CD14-positive monocyte (primary cell): ENCODE results near the gene LTF. TPM values are rescaled to one million over a fixed set of nuclear protein-coding genes. Genes with fewer than 3 reads are reported as not detected.

ENCODE experiments used
- DNase-seq, 3 donors: peaks; one replicate each; pipeline ENCODE4 v3.0.0-alpha.2; 2011 to 2022
- H2AFZ ChIP-seq: 2 replicates; pipeline ENCODE4 v1.6.0; 2012; ENCODE audit warnings: mild to moderate bottlenecking, low read depth, low read length, inconsistent platforms; ENCODE audit not compliant: insufficient read depth, poor library complexity, severe bottlenecking
- H3K27ac ChIP-seq, 2 donors: 1 replicate in 1 of 2; 2 replicates in 1 of 2; pipeline ENCODE4 v1.5.1; 2012 to 2013; ENCODE audit warnings: low read length in 2 of 2, control low read depth in 1 of 2, inconsistent platforms in 1 of 2, low read depth in 1 of 2, mild to moderate bottlenecking in 1 of 2
- H3K27me3 ChIP-seq, 2 donors: one replicate each; pipeline versions ENCODE4 v1.6.0 to v1.6.1; 2011 to 2013; ENCODE audit warnings: low read length in 2 of 2; ENCODE audit not compliant: control insufficient read depth in 2 of 2, insufficient read depth in 2 of 2
- H3K36me3 ChIP-seq, 2 donors: replicated peaks in 1 of 2; 1 replicate in 1 of 2; 2 replicates in 1 of 2; pipeline versions ENCODE4 v1.5.1 to v1.6.1; 2012 to 2013; ENCODE audit warnings: low read length in 2 of 2, control low read depth in 1 of 2, inconsistent platforms in 1 of 2, mild to moderate bottlenecking in 1 of 2; ENCODE audit not compliant: insufficient read depth in 2 of 2, control insufficient read depth in 1 of 2
- H3K4me1 ChIP-seq, 2 donors: 1 replicate in 1 of 2; 2 replicates in 1 of 2; pipeline versions ENCODE4 v1.5.1 to v1.6.1; 2012 to 2013; ENCODE audit warnings: low read length in 2 of 2, control low read depth in 1 of 2, inconsistent platforms in 1 of 2, mild to moderate bottlenecking in 1 of 2, moderate library complexity in 1 of 2; ENCODE audit not compliant: insufficient read depth in 2 of 2, control insufficient read depth in 1 of 2
- H3K4me2 ChIP-seq: replicated peaks from 2 replicates; pipeline ENCODE3; 2012; ENCODE audit warnings: low read length, moderate library complexity, mild to moderate bottlenecking; ENCODE audit not compliant: poor library complexity, severe bottlenecking; ENCODE audit errors: extremely low read depth
- H3K4me3 ChIP-seq, 3 experiments: fragments of 200-600 bp in 1 of 3; sonication (generic) in 1 of 3; replicated peaks in 1 of 3; 1 replicate in 2 of 3; 2 replicates in 1 of 3; pipeline ENCODE4 v1.5.1; 2011 to 2013; ENCODE audit warnings: low read length in 3 of 3, mild to moderate bottlenecking in 3 of 3, control low read depth in 2 of 3, low read depth in 2 of 3, inconsistent platforms in 1 of 3, moderate library complexity in 1 of 3
- H3K79me2 ChIP-seq: 2 replicates; pipeline ENCODE4 v1.6.0; 2012; ENCODE audit warnings: mild to moderate bottlenecking, control low read depth, inconsistent platforms, low read length, moderate library complexity; ENCODE audit not compliant: insufficient read depth
- H3K9ac ChIP-seq: 2 replicates; pipeline ENCODE4 v1.6.0; 2017; ENCODE audit warnings: low read length, mild to moderate bottlenecking; ENCODE audit not compliant: insufficient read depth, poor library complexity, severe bottlenecking
- H3K9me3 ChIP-seq, 2 donors: replicated peaks in 1 of 2; 1 replicate in 1 of 2; 2 replicates in 1 of 2; pipeline versions ENCODE4 v1.5.1 to v1.6.1; 2012 to 2013; ENCODE audit warnings: low read length in 2 of 2, control low read depth in 1 of 2; ENCODE audit not compliant: control insufficient read depth in 1 of 2, insufficient read depth in 1 of 2
- H4K20me1 ChIP-seq: 2 replicates; pipeline ENCODE4 v1.6.0; 2012; ENCODE audit warnings: mild to moderate bottlenecking, low read length, control low read depth, moderate library complexity; ENCODE audit not compliant: insufficient read depth
- H3K27ac Mint-ChIP-seq, 7 donors: one replicate each; pipeline ENCODE4 v1.8.0; 2020; ENCODE audit warnings: mild to moderate bottlenecking in 7 of 7, mixed read lengths in 7 of 7, moderate library complexity in 6 of 7, inconsistent platforms in 2 of 7
- H3K27me3 Mint-ChIP-seq, 3 donors: one replicate each; pipeline ENCODE4 v1.8.0; 2021 to 2022; ENCODE audit warnings: low read depth in 3 of 3, mild to moderate bottlenecking in 3 of 3, mixed read lengths in 3 of 3, moderate library complexity in 3 of 3, inconsistent platforms in 1 of 3
- H3K36me3 Mint-ChIP-seq, 2 donors: one replicate each; pipeline ENCODE4 v1.8.0; 2020; ENCODE audit warnings: mixed read lengths in 2 of 2, inconsistent platforms in 1 of 2, mild to moderate bottlenecking in 1 of 2
- H3K4me1 Mint-ChIP-seq: one replicate; pipeline ENCODE4 v1.8.0; 2020; ENCODE audit warnings: mild to moderate bottlenecking, mixed read lengths
- H3K4me3 Mint-ChIP-seq, 2 donors: one replicate each; pipeline ENCODE4 v1.8.0; 2020; ENCODE audit warnings: mild to moderate bottlenecking in 2 of 2, mixed read lengths in 2 of 2, moderate library complexity in 1 of 2
- H3K9me3 Mint-ChIP-seq, 7 donors: one replicate each; pipeline ENCODE4 v1.8.0; 2020 to 2022; ENCODE audit warnings: mixed read lengths in 7 of 7, mild to moderate bottlenecking in 6 of 7, moderate library complexity in 6 of 7, inconsistent platforms in 2 of 7
- CTCF ChIP-seq: fragments of 200-600 bp; IDR thresholded peaks from one replicate; pipeline ENCODE4 v1.8.0; 2022; ENCODE audit warnings: antibody characterized with exemption, mild to moderate bottlenecking
- WGBS: methylation state at CpG from one replicate; pipeline ENCODE4 v1.1.5; 2013; ENCODE audit warnings: missing lambda C conversion rate; ENCODE audit not compliant: insufficient coverage; 5-methylcytosine and 5-hydroxymethylcytosine counted together
- intact Hi-C, 2 donors: fragments of 100-400 bp; cut with micrococcal nuclease; formaldehyde crosslinking; loops; one replicate each; pipeline versions ENCODE4 v1.15.0 to v1.15.1; 2023
- polyA plus RNA-seq, 3 donors: library from polyadenylated mRNA; depleted of rRNA in 1 of 3; unstranded in 2 of 3; stranded (reverse) in 1 of 3; fragments of 300-500 nt in 2 of 3; fragments of >200 nt in 1 of 3; fragmentation: Illumina TruSeq in 2 of 3; gene quantifications; 1 replicate in 2 of 3; 2 replicates in 1 of 3; pipeline ENCODE4 v1.2.3, GENCODE V29; 2012 to 2021

LTF gene
- polyA plus RNA-seq, 3 donors: not detected

GRCh38 chr3:46463120-46463867, 1.4 kb downstream of the LTF start:
- Mint-ChIP-seq H3K27ac (peak overlapping the region in 1 of 7 donors; percentile 14), H3K27me3 (peaks cover 32 to 50% (median 44%) of the 10 kb centered on the region in 3 donors), H3K4me1 (peaks cover 34% of the 10 kb centered on the region), H3K4me3 (peak overlapping the region in 1 of 2 donors; percentile 80), H3K36me3 (no peaks in the 10 kb centered on the region), H3K9me3 (peaks cover 0 to 12% (median 5%) of the 10 kb centered on the region in 7 donors)
- Histone ChIP-seq H3K9me3 (no peaks in the 10 kb centered on the region), H3K4me2 (no peak overlapping the region), H3K27ac (no peak overlapping the region), H3K36me3 (no peaks in the 10 kb centered on the region), H4K20me1 (no peaks in the 10 kb centered on the region), H3K9ac (no peak overlapping the region), H3K79me2 (no peaks in the 10 kb centered on the region), H3K27me3 (peaks cover 5 to 32% of the 10 kb centered on the region in 2 donors), H3K4me3 (no peak overlapping the region), H3K4me1 (peaks cover 21 to 22% of the 10 kb centered on the region in 2 donors), H2AFZ (no peak overlapping the region)
- DNase-seq: no peak
- intact Hi-C loops: no loop called here
- 93% methylated on average over 4 of the region's 6 CpGs for WGBS
- TF ChIP-seq CTCF: no peak

DNA sequence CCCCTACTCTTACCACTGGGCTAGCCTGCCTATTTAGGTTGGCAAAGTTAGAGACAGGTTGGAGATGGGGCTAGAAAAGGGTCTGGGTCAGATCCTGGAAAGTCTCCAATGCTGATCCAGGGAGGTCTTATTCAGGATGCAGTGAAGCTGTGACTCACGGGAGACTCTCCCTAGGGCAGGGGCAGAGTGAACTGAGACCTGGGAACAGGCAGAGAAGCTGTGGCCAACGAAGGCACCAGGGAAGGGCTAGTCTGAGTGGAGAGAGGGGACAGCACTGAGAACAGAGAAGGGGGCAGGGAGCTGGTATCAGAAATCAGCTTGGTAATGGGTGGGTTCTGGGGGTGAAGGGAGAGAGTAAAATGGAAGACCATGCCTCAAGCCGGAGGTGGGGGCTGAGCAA, 2.2 kb downstream of the LTF start:
- Histone ChIP-seq H3K79me2 (no peaks in the 10 kb centered on the region), H3K36me3 (no peaks in the 10 kb centered on the region), H2AFZ (no peak overlapping the region), H3K4me1 (peaks cover 21 to 22% of the 10 kb centered on the region in 2 donors), H4K20me1 (no peaks in the 10 kb centered on the region), H3K27me3 (peaks cover 5 to 32% of the 10 kb centered on the region in 2 donors), H3K4me3 (no peak overlapping the region), H3K27ac (no peak overlapping the region), H3K4me2 (no peak overlapping the region), H3K9me3 (no peaks in the 10 kb centered on the region), H3K9ac (no peak overlapping the region)
- TF ChIP-seq CTCF: no peak
- H3K27me3 Mint-ChIP-seq: peaks cover 32 to 48% (median 42%) of the 10 kb centered on the region in 3 donors
- peaks cover 30% of the 10 kb centered on the region for H3K4me1 Mint-ChIP-seq
- intact Hi-C loops: no loop called here
- H3K27ac Mint-ChIP-seq: no peak overlapping the region
- no peaks in the 10 kb centered on the region for H3K36me3 Mint-ChIP-seq
- H3K4me3 Mint-ChIP-seq: peak overlapping the region in 1 of 2 donors; percentile 80
- WGBS: 86% methylated on average over 1 of the region's 3 CpGs
- H3K9me3 Mint-ChIP-seq: peaks cover 0 to 12% (median 5%) of the 10 kb centered on the region in 7 donors
- peak in 1 of 3 donors; percentile 22 for DNase-seq
